OCI-LY1 (cell line): ENCODE data around the gene PMM1.

Experiments used
- H2AFZ ChIP-seq: fragments of 200-600 bp; sonication (generic), shearing (Covaris generic); 2 replicates; pipeline ENCODE4 v1.6.0; 2014; ENCODE audit warnings: antibody characterized with exemption, mild to moderate bottlenecking, low read length
- H3F3A ChIP-seq: fragments of 200-600 bp; sonication (generic), shearing (Covaris generic); 2 replicates; pipeline ENCODE4 v1.6.0; 2014; ENCODE audit warnings: mild to moderate bottlenecking, antibody characterized with exemption, low read length, moderate library complexity; ENCODE audit not compliant: insufficient read depth
- H3K27ac ChIP-seq: fragments of 200-600 bp; sonication (generic); 2 replicates; pipeline ENCODE4 v1.5.1; 2014; ENCODE audit warnings: low read length, mixed run types, mild to moderate bottlenecking, low read depth; ENCODE audit not compliant: poor library complexity, severe bottlenecking
- H3K27me3 ChIP-seq: fragments of 200-600 bp; sonication (generic); 2 replicates; pipeline ENCODE4 v1.6.0; 2014; ENCODE audit warnings: antibody characterized with exemption, mild to moderate bottlenecking, low read length, moderate library complexity; ENCODE audit not compliant: insufficient read depth
- H3K36me3 ChIP-seq: fragments of 200-600 bp; sonication (generic); 2 replicates; pipeline ENCODE4 v1.6.1; 2014; ENCODE audit warnings: mild to moderate bottlenecking, antibody characterized with exemption, low read length, moderate library complexity, mixed read lengths; ENCODE audit not compliant: insufficient read depth
- H3K4me1 ChIP-seq: fragments of 200-600 bp; sonication (generic); 2 replicates; pipeline ENCODE4 v1.5.1; 2014; ENCODE audit warnings: mild to moderate bottlenecking, low read length, moderate library complexity; ENCODE audit not compliant: insufficient read depth, severe bottlenecking
- H3K4me2 ChIP-seq: fragments of 200-600 bp; sonication (generic), shearing (Covaris generic); 2 replicates; pipeline ENCODE4 v1.6.1; 2014; ENCODE audit warnings: low read length
- H3K4me3 ChIP-seq: fragments of 200-600 bp; sonication (generic); 2 replicates; pipeline ENCODE4 v1.5.1; 2014; ENCODE audit warnings: low read length, low read depth, mild to moderate bottlenecking, mixed read lengths; ENCODE audit not compliant: poor library complexity, severe bottlenecking
- H3K79me2 ChIP-seq: fragments of 200-600 bp; shearing (Covaris generic); 2 replicates; pipeline ENCODE4 v1.6.1; 2016; ENCODE audit warnings: mixed run types, low read length, mixed read lengths; ENCODE audit not compliant: insufficient read depth
- H3K9ac ChIP-seq: fragments of 200-600 bp; sonication (generic), shearing (Covaris generic); 2 replicates; pipeline ENCODE4 v1.6.1; 2014; ENCODE audit warnings: mild to moderate bottlenecking, low read length, mixed read lengths
- H3K9me2 ChIP-seq: fragments of 200-600 bp; sonication (generic), shearing (Covaris generic); 2 replicates; pipeline ENCODE4 v1.6.1; 2014; ENCODE audit warnings: low read depth, mild to moderate bottlenecking, low read length, mixed read lengths
- H3K9me3 ChIP-seq: fragments of 200-600 bp; shearing (Covaris generic); 2 replicates; pipeline ENCODE4 v1.6.1; 2014; ENCODE audit warnings: low read length, mixed read lengths
- H4K20me1 ChIP-seq: fragments of 200-600 bp; sonication (generic), shearing (Covaris generic); 2 replicates; pipeline ENCODE4 v1.6.0; 2016; ENCODE audit warnings: mild to moderate bottlenecking, low read length; ENCODE audit not compliant: insufficient read depth
- CTCF ChIP-seq: fragments of 200-600 bp; sonication (generic), shearing (Covaris generic); IDR thresholded peaks from 2 replicates; pipeline ENCODE4 v1.5.1; 2017; ENCODE audit warnings: mild to moderate bottlenecking, antibody characterized with exemption, low read length, moderate library complexity, mixed read lengths
- EZH2 ChIP-seq: fragments of 200-600 bp; sonication (generic), shearing (Covaris generic); IDR thresholded peaks from 2 replicates; pipeline ENCODE4 v1.8.0; 2017; ENCODE audit warnings: borderline replicate concordance, mixed run types, mild to moderate bottlenecking, antibody characterized with exemption, low read length, moderate library complexity, mixed read lengths

PMM1 gene

GRCh38 chr22:41556561-41556960 is 33.1 kb downstream of the PMM1 start:
- H3K36me3 ChIP-seq: no peaks in the 10 kb centered on the region
- no peak overlapping the region for H3K9ac ChIP-seq
- no peak overlapping the region for H2AFZ ChIP-seq
- H3K9me2 ChIP-seq: no peaks in the 10 kb centered on the region
- no peak overlapping the region for H3K27ac ChIP-seq
- H3K4me3 ChIP-seq: no peak overlapping the region
- no peak overlapping the region for H3K4me2 ChIP-seq
- H3K27me3 ChIP-seq: no peaks in the 10 kb centered on the region
- H3K9me3 ChIP-seq: no peaks in the 10 kb centered on the region
- no peaks in the 10 kb centered on the region for H3F3A ChIP-seq
- peaks cover 5% of the 10 kb centered on the region for H3K4me1 ChIP-seq
- no peaks in the 10 kb centered on the region for H4K20me1 ChIP-seq
- no peaks in the 10 kb centered on the region for H3K79me2 ChIP-seq
- no peak for TF ChIP-seq CTCF
- TF ChIP-seq EZH2: no peak

GRCh38 chr22:41555325-41555982 is 34.2 kb downstream of the PMM1 start:
- H3K27ac ChIP-seq: no peak overlapping the region
- H3K4me2 ChIP-seq: no peak overlapping the region
- no peak overlapping the region for H3K4me3 ChIP-seq
- no peaks in the 10 kb centered on the region for H3K9me3 ChIP-seq
- no peaks in the 10 kb centered on the region for H3F3A ChIP-seq
- no peaks in the 10 kb centered on the region for H3K27me3 ChIP-seq
- no peaks in the 10 kb centered on the region for H3K9me2 ChIP-seq
- H3K4me1 ChIP-seq: peaks cover 5% of the 10 kb centered on the region
- no peak for TF ChIP-seq CTCF
- H3K9ac ChIP-seq: no peak overlapping the region
- no peak overlapping the region for H2AFZ ChIP-seq
- no peaks in the 10 kb centered on the region for H3K36me3 ChIP-seq
- H4K20me1 ChIP-seq: no peaks in the 10 kb centered on the region
- no peaks in the 10 kb centered on the region for H3K79me2 ChIP-seq

GRCh38 chr22:41551877-41552582 is 37.6 kb downstream of the PMM1 start:
- Histone ChIP-seq H3F3A (no peaks in the 10 kb centered on the region), H3K27me3 (no peaks in the 10 kb centered on the region), H3K4me3 (no peak overlapping the region), H4K20me1 (no peaks in the 10 kb centered on the region), H3K4me1 (peaks cover 5% of the 10 kb centered on the region), H3K9ac (no peak overlapping the region; the same call in 1 of the 2 replicates), H3K4me2 (peak overlapping the region; percentile 40; the same call in 1 of the 2 replicates), H3K9me2 (no peaks in the 10 kb centered on the region), H2AFZ (no peak overlapping the region), H3K9me3 (no peaks in the 10 kb centered on the region), H3K79me2 (no peaks in the 10 kb centered on the region), H3K27ac (no peak overlapping the region), H3K36me3 (no peaks in the 10 kb centered on the region)
- no peak for TF ChIP-seq EZH2
- TF ChIP-seq CTCF: no peak
